Regular cardiac myocyte (primary cell): ENCODE data around the gene SVOPL. TPM values are rescaled to one million over a fixed set of nuclear protein-coding genes. Genes with fewer than 3 reads are reported as not detected.

ENCODE experiments used
- total RNA-seq: library from RNA; depleted of rRNA; stranded (reverse); fragments of >200 nt; gene quantifications from 2 replicates; pipeline ENCODE4 v1.2.3, GENCODE V29; 2014

Gene SVOPL, protein sequence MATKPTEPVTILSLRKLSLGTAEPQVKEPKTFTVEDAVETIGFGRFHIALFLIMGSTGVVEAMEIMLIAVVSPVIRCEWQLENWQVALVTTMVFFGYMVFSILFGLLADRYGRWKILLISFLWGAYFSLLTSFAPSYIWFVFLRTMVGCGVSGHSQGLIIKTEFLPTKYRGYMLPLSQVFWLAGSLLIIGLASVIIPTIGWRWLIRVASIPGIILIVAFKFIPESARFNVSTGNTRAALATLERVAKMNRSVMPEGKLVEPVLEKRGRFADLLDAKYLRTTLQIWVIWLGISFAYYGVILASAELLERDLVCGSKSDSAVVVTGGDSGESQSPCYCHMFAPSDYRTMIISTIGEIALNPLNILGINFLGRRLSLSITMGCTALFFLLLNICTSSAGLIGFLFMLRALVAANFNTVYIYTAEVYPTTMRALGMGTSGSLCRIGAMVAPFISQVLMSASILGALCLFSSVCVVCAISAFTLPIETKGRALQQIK
- not detected in 2 replicates for total RNA-seq

DNA sequence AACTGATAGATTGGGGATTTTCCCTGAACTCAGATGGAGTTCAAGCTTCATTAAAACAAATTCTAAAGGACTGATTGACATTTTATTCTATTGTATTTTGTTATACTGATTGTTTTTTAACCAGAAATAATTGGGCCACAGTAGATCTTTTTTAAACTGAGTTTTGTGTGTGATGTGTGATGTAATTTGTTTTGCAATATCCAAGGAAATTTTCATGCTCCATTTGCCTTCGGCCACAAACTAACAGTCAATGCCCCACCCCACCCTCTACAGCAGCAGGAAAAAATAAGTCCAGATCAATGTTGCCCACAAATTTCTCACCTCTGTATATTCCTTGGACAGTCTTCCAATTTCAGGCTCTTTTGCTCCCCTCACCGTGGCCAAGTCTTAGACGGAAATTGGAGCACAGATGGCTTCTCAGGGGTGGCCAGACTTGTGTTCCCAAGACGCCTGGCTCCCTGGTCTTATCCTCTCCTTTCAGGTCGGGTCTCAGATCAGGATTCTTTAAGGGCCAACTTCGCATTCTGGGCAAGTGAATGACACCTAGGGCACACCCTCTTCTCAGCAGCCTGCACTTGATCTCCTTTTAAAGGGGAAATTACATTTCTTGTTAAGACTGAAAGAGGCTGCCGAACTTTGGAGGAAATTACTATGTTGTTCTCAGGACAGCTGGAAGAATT lies at the start of gene SVOPL:
Gene SVOPL, minus strand, starts transcription at position 506 of the 680 bp plus-strand sequence. CDS start 22,317 bp downstream, outside the sequence.

Other genes with a start within 250 kb of the SVOPL start
- gene TRIM24, start 241.1 kb downstream of the SVOPL start, total RNA-seq: 6.3 and 7.6 TPM in 2 replicates
- gene TMEM213, start 96.6 kb upstream of the SVOPL start, total RNA-seq: not detected in 2 replicates
- under 0.01 and 0.28 TPM in 2 replicates for gene ATP6V0A4, start 96.8 kb upstream of the SVOPL start, total RNA-seq